ENCODE results near the gene PRPF19. TPM values are rescaled to one million over a fixed set of nuclear protein-coding genes. Genes with fewer than 3 reads are reported as not detected.

The PRPF19 gene
- total and polyA plus RNA-seq, 9 of the 15 experiments (the other 6 are each of a cell fraction or from before 2014, with no cell fraction given): 9.4 to 212 (median 73.2) TPM

GRCh38 chr11:60906132-60906972, at the start of gene PRPF19 (continued):
- TF ChIP-seq ZNF592 (IDR thresholded peaks at IDR 0.05) (peak; percentile 30; the same call in 1 of the 2 replicates), PKNOX1 (IDR thresholded peaks at IDR 0.05) (peak; percentile 65), TAF9B (IDR thresholded peaks at IDR 0.05; ENCODE audit: partially characterized antibody) (peak; percentile 80), SAFB (IDR thresholded peaks at IDR 0.05; ENCODE audit: borderline replicate concordance, low read depth, low read length) (no peak), COPS2 (conservative IDR thresholded peaks at IDR 0.05) (no peak), CHD7 (IDR thresholded peaks at IDR 0.05; ENCODE audit: low read depth, low read length) (no peak), HDAC1 (IDR thresholded peaks at IDR 0.05) (peak in 1 of 2 experiments; percentile 92; a peak in 2 of 4 replicates), THRB (CRISPR knock-in tag; conservative IDR thresholded peaks at IDR 0.05) (no peak)
